DLD1 (cell line): ENCODE measurements around the gene WNK2.
"Not testable (repeated sequence)": the region's sequence is repeated elsewhere in the genome, so short reads cannot be mapped to it uniquely, and the experiment has no call there.

ENCODE experiments used
- in situ Hi-C: cut with HindIII; loops from 2 replicates; pipeline ENCODE4 v1.10.0; 2017; ENCODE audit warnings: low sequenced_read_pairs

WNK2 gene

DNA sequence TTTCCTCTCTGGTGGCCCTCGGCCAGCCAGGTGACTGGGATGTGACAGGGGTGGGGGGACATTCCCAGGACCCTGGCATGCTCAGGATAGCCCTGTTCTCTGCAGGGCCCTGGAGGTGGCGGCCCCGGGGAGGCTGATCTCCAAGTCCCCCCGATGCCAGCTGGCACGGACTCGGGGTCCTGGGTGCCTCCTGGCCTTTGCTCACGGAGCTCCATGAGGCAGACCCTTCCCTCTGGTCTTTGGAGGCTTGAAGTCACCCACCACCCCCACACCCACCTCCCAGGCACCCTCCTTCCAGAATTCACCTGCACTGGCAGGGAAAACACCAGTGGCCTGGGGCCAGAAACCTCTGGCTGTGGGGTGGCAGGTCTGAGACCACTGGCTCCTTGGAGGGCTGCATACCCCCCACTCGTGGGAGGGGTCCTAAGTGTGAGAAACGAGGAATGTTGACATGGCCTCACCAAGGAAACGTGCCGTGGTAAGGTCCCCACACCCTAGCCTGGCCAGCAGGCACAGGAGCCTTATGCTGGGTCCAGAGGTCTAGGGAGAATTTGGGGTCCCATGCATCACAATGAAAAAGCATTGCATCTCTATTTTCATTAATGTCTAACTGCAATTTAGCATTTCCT is 136.8 kb downstream of the WNK2 start:
- in situ Hi-C loops, result no loop called here

DNA sequence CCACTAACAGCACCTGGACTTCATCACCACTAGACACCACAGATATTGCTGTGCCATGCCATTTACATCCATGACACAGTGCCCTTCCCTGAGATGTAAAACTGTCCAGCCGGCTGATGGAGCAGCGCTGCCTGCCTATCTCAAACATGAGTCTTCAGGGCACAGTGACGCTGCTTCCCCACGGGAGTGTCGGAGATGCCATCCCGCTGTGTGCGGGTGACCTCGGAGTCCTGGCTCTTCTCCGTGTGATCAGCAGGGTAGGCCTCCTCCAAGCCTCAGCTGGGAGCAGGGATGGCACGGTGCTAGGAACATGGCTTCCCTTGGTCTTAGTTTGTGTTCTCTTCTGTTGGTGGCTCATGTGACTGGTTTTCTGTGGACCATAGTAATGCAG is 137.3 kb downstream of the WNK2 start:
- in situ Hi-C loops, result no loop called here

DNA sequence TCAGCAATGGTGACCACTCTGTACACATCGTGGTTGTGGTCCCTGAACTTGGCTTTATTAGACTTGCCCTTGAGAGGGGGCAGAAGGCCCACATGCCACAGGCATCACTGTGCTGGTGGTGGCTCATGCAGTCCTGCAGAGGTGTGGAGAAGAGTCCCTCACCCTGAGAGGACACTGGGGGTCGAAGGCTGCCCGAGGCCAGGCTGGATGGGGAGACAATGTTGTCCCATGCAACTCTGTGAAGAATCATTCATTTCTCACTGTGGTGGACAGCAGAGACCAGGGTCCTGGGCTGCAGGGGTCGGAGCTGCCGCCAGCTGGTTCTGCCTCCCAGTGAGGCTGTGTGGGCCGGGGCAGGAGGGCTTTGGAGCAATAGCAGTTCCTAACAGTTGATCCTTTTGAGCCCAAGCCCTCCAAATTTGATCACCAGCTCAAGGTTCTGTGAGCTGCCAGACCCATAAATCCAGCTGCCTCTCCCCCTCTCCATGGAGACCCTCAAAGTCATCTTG is 139.6 kb downstream of the WNK2 start:
- in situ Hi-C loops, result not testable (repeated sequence)

DNA sequence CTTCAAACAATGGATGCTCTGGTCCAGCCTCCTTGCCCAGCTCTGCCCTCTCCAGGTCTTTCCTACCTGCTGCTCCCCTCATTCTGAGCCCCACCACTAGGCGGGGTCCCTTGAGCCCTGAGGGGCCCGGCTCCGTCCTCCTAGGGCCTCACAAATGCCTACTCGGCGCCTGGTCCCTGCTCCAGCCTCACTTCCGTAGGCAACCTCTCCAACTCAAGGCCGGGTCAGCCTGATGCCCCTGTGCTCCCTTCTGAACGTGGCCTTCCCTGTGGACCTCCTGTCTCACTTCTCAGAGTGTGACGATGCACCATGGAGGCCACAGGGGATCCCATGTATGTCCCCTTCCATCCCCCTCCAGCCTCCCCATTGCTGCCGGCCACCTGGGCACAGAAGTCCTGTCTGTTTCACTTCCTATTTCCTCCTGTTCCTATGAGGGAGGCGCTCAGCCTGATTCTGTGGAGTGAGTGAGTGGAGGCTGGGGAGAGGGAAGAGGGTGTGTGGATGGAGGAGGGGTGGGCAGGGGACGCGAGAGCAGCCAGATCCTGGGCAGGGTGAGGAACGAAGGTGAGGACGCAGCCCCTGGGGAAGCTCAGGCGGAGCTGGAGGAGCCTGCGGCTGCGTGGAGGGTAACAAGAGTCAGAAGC is 140.4 kb downstream of the WNK2 start:
- in situ Hi-C loops, result no loop called here

DNA sequence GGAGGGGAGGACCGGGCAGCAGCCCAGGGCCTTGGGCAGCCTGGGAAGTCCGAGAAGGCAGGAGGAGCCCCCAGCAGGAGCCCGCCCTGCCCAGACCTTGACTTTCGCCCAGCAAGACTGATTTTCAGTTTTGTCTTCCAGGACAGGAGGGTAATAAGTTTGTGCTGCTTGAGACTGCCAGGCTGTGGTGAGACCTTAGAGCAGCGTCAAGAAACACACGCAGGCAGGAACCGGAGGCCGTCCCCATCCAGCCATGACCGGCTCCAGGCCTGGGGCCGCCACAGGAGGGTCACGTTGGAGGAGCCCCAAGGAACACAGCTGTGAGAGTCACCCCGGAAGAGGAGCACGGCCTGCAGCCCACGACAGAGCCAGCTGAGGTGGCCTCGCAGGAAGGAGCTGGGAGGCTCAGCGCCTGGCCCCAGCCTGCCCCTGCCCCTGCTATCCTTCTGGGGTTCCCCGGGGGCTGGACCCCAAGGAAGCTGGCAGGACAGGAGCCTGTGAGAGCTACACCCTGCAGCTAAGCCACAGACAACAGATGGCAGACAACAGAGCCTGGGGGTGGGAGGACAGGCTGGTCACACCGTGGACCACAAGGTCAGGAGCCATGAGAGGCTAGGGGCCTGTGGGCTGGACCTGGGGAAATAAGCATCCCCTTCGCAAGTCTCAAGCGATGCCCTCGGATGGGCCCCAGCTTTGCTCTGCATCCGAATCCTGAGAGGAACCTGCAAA is 141.5 kb downstream of the WNK2 start:
- in situ Hi-C loops, result no loop called here

DNA sequence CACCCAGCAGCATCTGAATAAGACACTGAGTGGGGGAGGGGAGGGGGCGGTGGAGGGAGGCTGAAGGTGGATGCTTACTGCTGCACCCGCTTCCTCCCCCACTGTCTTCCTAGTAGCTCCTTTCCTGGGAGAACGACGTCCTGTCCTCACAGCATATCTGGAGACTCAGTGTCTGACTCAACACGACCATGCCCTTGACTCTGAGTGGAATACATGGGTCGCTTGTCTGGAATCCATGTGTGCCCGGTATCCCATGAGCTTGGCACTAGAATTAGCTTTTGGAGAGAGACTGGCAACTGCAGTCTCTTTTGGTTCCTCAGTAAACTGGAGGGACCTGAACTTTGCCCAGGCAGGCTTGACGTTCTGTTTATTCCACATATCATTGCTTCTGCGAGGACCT is 142.1 kb downstream of the WNK2 start:
- in situ Hi-C loops, result no loop called here

DNA sequence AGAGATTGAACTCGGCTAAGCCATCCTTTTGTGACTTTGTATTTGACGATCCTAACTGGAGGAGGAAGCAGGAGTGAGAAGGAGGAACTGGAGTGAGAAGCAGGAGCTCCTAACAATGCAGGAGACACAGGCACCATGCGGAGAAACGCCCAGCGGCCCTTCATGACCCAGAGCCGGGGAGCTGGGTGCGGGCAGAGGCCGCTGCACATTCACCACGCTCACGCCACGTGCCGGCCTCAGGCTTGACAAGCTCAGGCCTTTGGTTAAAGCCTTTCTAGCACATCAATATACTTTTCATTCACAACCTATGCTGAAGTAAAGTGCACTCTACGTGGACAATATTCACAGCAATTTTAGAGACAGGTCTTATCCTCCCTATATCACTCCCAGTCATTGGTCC is 142.7 kb downstream of the WNK2 start:
- in situ Hi-C loops, result no loop called here

DNA sequence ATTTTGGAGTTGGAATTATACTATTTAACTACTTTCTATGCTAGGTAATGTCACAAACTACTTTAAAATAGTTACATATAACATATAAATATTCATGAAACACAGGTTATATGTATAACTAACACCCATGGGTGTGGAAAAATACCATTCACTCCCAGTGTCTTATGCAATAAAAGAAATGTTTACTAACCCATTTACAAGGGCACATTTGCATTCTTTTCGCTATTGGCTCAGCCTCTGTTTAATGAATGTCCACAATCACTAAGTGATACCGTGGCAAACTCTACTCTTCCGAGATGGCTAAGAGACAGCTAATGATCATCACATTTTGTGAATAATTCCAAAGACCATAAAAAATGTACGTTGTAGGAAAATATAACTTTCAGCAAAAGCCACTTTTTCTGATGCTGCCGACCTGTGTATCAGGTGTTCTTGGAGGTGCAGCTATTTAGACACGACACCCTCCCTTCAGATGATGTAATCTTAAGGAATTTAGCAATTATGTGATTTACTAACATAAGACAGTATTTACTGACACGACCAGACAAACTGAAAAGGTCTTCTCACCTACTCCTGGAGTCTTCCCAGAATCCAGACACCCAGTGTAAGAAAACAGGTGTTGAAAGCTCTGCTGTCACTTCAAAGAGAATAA is 145.8 kb downstream of the WNK2 start:
- in situ Hi-C loops, result no loop called here

DNA sequence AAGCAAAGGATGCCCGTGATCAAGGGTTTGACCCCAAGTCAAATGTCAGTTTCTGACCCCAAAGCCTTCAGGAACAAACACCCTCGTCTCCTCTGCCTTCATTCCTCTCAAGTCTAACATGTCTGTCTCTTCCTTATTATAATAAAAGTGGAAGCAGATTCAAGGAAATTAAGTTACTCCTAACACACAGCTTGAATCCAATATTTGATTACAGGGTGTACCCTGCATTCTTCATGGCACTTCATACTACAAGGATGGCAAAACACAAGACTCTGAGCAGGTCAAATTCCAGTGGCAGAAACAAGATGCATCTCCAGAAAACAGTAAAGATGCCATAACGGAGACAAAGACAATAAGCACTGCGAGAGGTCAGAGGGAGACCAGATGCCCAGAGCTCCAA is 148.4 kb downstream of the WNK2 start:
- in situ Hi-C loops, result no loop called here

DNA sequence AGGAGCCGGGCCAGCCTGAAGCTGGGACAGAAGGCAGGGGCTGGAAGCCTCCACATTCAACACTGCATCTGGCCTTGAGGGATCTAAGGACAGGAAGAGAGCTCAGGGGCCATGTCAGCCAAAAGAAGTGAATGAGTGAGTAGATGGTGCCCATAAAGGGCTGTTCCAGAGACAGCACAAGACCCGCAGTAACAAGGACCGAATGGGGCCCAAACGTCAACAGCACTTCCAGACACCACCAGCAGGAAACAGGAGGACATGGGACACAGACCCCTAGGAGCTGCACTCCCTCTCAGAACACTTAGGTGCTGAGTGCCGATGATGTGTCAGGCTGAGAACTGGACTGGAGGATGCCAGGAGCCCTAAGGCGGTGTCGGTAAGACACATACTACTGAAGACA is 152.8 kb downstream of the WNK2 start:
- in situ Hi-C loops, result no loop called here

DNA sequence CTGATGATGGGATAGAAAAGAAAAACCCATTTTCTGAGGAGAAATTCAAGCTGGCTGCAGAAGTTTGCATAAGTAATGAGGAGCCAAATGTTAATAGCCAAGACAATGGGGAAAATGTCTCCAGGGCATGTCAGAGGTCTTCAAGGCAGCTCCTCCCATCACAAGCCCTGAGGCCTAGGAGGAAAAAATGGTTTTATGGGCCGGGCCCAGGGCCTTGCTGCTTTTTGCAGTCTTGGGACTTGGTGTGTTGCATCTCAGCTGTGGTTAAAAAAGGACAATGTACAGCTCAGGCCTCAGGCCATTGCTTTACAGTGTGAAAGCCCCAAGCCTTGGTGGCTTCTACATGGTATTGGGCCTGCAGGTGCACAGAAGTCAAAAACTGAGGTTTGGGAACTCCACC is 154.3 kb downstream of the WNK2 start:
- in situ Hi-C loops, result not testable (repeated sequence)

DNA sequence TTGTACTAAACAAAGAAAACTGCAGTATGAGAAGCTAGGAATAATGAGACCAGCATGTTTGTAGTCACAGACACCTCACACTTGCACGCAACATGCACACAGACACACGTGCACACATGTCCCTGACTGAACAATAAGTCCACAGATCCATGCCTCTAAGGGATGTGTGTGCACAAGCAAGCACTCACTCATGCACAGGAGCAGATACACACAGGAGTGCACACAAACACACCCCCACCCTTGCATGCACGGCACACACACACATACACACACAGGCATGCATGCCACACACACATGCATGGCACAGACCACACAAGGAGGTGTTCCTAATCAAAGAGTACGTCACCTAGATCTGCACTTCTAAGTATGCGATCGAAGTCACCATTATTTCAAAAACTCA is 156.2 kb downstream of the WNK2 start:
- in situ Hi-C loops, result no loop called here

DNA sequence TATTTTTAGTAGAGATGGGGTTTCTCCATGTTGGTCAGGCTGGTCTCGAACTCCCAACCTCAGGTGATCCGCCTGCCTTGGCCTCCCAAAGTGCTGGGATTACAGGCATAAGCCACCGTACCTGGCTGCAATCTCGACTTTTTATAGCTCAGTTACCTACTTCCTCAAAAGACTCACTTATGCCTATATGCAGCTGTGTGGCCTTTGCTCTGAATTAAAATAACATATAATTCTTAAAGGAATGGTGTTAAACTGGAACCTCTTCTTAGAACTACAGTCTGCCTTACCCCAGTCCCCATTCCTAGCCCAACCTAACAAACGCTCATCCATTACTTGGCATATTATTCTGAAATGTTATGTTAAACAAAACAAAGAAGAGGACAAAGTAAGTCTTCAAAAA is 157.9 kb downstream of the WNK2 start:
- in situ Hi-C loops, result not testable (repeated sequence)

DNA sequence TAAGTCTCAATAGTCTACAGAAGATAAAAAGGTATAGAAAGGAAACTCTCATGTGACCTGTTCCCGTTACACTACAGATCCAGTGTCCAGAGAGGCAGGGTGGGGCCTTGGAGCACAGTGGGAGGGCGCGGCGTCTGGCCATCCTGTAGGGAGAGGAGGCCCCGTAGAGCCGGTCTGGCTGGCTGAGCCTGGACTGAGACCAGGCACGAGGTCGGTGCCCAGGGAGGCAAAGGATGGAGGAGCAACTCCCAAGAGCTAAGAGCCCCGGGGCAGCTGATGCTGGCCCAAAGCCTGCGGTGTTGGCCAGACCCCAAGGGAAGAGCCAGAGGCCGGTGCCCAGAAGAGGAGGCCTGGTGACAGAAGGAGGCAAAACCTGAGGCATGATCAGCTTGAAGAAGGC is 158.5 kb downstream of the WNK2 start:
- in situ Hi-C loops, result not testable (repeated sequence)

DNA sequence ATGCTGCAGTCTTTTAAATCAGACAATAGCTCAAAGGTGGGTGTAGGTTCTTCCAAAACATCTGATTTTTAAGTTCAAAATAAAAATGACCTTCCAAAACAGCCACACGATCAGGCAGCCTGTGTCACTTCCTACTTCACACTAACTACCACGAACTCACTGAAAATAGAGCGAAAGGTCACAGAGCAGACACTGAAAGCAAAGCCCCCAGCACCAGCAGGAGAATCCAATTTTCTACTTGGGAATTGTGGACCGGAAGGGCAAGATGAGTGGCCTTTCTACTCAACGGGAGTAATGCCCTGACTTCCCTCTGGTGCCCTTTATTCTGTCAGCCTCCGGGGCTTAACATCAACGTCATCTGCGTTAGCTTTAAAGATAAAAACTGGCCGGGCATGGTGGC is 159.7 kb downstream of the WNK2 start:
- in situ Hi-C loops, result no loop called here

DNA sequence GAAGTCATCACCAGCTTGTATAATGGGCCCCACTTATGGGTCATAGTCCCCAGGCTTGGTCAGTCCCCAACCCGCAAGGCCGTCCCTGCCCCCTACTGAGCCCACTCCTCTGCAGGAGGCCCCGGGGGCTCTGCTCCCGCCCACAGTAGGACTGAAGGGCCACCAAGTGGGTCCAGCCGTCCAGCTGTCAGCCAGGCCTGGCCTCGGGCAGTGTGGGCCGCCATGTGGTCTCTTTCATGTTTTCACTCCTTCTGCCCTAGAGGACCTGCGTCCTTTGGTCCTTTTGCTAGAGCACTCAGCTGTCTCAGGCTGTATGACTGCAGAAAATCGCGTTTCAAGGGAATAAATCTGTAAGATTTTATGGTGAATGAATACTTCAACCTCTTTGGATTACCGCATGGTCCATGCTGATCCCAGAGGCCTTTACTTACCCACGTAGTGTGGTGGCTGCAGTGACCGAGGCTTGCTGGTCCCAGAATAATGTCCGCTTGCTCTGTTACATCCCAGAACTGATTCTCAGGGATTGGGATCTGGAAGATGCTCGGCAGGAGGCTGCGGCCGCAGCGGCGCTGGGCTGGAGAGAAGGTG is 161.8 kb downstream of the WNK2 start:
- in situ Hi-C loops, result no loop called here

DNA sequence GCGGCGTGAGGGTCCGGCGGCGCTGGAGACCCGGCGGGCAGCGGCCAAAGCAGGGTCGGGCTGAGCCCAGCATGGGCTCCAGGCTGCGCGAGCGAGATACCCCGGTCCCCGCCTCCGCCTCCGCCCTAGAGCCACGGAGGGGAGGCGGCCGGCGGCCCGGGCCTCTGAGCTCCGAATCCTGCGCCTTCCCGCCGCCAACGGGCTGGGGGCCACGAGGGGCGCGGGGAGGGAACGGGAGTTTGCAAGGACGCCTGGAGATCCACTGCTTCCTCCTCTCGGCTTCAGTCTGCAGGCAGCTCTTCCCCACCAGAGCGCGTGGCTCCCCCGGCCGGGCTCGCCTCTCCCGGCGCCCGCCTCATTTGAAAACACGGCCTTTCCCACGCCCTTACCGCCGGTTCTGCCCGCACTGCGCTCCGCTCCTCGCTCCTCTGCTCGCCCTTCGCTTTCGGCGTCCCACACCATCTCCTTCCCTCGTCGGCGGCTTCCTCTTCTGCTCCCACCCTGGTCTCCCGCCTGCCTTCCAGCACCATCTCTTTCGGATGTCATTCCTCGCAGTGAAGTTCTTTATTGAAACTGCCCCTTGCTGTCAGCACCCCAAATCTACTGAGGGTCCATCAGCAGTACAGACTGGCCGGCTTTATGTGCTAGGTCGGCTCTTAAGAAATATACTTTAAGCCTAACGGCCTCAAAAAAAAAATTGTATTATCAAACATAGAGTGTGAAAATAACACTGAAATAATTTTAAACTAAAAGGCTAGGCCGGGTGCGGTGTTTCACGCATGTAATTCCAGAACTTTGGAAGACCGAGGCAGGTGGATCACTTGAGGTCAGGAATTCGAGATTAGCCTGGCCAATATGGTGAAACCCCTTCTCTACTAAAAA is 162.5 kb downstream of the WNK2 start:
- in situ Hi-C loops, result no loop called here

DNA sequence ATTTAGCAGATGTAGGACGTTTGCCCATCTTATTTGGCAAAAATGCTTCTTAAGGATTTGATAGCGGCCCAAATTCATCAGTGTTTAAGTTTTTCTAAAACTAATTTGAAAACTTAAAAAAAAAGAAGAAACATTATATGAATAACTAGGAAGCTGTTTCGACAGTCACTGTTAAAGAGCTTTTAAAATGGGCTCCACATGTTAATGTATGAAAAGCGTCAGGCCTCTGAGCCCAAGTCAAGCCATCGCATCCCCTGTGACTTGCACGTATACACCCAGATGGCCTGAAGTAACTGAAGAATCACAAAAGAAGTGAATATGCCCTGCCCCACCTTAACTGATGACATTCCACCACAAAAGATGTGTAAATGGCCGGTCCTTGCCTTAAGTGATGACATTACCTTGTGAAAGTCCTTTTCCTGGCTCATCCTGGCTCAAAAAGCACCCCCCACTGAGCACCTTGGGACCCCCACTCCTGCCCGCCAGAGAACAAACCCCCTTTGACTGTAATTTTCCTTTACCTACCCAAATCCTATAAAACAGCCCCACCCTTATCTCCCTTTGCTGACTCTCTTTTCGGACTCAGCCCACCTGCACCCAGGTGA is 163.5 kb downstream of the WNK2 start:
- in situ Hi-C loops, result not testable (repeated sequence)

DNA sequence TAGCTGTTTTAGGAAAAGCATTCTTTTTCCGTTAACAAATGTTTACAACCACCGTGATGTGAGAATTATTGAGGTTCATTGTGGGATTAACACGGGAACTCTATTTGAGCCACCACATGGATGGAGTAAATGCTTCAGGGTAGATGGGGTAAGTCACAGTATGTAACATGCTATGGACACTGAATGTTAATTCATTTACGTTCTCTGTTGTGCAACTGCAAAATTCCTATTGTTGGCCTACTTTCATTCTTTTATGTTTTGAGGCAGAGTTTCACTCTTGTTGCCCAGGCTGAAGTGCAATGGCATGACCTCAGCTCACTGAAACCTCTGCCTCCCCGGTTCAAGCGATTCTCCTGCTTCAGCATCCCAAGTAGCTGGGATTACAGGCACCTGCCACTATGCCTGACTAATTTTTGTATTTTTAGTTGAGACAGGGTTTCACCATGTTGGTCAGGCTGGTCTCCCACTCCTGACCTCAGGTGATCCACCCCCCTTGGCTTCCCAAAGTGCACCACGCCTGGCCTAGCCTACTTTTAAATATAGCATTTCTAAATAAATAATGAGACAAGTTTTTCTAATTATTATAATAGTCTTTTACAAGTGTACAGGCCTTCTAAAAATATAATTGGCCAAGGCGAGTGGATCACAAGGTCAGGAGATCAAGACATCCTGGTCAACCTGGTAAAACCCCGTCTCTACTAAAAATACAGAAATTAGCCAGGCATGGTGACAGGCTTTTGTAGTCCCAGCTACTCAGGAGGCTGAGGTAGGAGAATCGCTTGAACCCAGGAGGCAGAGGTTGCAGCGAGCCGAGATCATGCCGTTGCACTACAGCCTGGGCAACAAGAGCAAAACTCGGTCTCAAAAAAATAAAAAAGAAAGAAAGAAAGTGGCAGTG is 169.7 kb downstream of the WNK2 start:
- in situ Hi-C loops, result not testable (repeated sequence)
